ENCODE measurements around the gene FABP6.

FABP6 gene

GRCh38 chr5:160263326-160263855 lies 34.1 kb downstream of the FABP6 start:
- DNase-seq, result no peak

- DNase-seq, result no peak
Measured at GRCh38 chr5:160266044-160266443, 36.7 kb downstream of the FABP6 start.

- no peak for DNase-seq
Measured at GRCh38 chr5:160266752-160267345, 37.5 kb downstream of the FABP6 start.

- DNase-seq, result no peak
Measured at GRCh38 chr5:160268121-160268520, 38.8 kb downstream of the FABP6 start.

- no peak for DNase-seq
Measured at GRCh38 chr5:160269017-160269416, 39.7 kb downstream of the FABP6 start.

- DNase-seq, result no peak
Measured at GRCh38 chr5:160270704-160271103, 41.4 kb downstream of the FABP6 start.

GRCh38 chr5:160271396-160271795 lies 42.1 kb downstream of the FABP6 start:
- no peak for DNase-seq

- no peak for DNase-seq
Measured at GRCh38 chr5:160271836-160272235, 42.5 kb downstream of the FABP6 start.

- no peak for DNase-seq
Measured at GRCh38 chr5:160272264-160272663, 43.0 kb downstream of the FABP6 start.

GRCh38 chr5:160272889-160273288 lies 43.6 kb downstream of the FABP6 start:
- no peak for DNase-seq

- no peak for DNase-seq
Measured at GRCh38 chr5:160274483-160274931, 45.2 kb downstream of the FABP6 start.

- no peak for DNase-seq
Measured at GRCh38 chr5:160278343-160278742, 49.0 kb downstream of the FABP6 start.

- DNase-seq, result no peak
Measured at GRCh38 chr5:160280384-160281095, 51.2 kb downstream of the FABP6 start.

- DNase-seq, result no peak
Measured at GRCh38 chr5:160281275-160281674, 52.0 kb downstream of the FABP6 start.

GRCh38 chr5:160284291-160284873 lies 55.1 kb downstream of the FABP6 start:
- DNase-seq, result no peak

GRCh38 chr5:160285316-160285715 lies 56.0 kb downstream of the FABP6 start:
- DNase-seq, result no peak

- no peak for DNase-seq
Measured at GRCh38 chr5:160286947-160287346, 57.6 kb downstream of the FABP6 start.

- no peak for DNase-seq
Measured at GRCh38 chr5:160287378-160288051, 58.2 kb downstream of the FABP6 start.

Measured in activated CD4-positive, alpha-beta T cell treated with anti-CD3 and anti-CD28 coated beads, Interleukin-2, amount 50 U/mL, for 4 hours (primary cell).